ENCODE results near the gene NCS1.

Gene NCS1

DNA sequence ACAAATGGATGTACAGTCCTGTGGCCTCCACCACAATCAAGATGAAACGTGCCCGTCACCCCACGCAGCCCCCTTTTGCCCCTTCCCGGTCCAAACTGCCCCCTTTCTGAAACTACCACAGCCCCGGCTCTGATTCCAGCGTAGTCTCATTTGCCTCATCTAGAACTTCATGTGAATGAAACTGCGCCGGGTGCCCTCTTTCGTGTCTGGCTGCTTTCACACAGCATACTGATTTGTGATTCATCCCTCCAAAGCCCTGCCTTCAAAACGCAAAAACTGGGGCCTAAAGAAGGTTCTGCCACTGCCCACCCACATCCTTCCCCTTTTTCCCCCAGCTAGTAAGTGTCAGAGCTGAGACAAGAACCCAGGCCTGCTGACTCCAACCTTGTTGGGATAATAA, 31.5 kb upstream of the NCS1 start:
- no peak overlapping the region for H3K27ac ChIP-seq
- TF ChIP-seq, protein P1, sequence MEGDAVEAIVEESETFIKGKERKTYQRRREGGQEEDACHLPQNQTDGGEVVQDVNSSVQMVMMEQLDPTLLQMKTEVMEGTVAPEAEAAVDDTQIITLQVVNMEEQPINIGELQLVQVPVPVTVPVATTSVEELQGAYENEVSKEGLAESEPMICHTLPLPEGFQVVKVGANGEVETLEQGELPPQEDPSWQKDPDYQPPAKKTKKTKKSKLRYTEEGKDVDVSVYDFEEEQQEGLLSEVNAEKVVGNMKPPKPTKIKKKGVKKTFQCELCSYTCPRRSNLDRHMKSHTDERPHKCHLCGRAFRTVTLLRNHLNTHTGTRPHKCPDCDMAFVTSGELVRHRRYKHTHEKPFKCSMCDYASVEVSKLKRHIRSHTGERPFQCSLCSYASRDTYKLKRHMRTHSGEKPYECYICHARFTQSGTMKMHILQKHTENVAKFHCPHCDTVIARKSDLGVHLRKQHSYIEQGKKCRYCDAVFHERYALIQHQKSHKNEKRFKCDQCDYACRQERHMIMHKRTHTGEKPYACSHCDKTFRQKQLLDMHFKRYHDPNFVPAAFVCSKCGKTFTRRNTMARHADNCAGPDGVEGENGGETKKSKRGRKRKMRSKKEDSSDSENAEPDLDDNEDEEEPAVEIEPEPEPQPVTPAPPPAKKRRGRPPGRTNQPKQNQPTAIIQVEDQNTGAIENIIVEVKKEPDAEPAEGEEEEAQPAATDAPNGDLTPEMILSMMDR (conservative IDR thresholded peaks at IDR 0.05), result no peak

DNA sequence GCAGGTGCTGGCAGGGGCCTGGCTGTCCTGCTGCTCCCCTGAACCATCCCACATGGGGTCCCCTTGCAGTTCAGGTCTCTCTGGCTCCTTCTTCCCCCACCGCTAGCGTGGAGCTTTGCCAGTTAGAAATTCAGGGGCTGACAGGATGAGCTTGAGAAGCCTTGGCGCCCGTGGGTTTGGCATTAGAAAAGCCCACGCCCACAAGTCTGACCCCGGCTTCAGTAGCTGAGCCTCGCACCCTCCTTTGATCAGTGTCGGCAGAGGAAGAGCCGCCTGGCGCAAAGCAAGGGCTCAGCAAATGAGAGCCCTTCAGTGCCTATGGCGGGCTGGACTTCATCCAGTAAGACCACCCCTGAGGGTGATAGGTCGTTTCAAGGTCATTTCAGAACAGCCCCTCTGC, 30.1 kb upstream of the NCS1 start:
- TF ChIP-seq, protein P1 (conservative IDR thresholded peaks at IDR 0.05), result no peak
- no peak overlapping the region for H3K27ac ChIP-seq

DNA sequence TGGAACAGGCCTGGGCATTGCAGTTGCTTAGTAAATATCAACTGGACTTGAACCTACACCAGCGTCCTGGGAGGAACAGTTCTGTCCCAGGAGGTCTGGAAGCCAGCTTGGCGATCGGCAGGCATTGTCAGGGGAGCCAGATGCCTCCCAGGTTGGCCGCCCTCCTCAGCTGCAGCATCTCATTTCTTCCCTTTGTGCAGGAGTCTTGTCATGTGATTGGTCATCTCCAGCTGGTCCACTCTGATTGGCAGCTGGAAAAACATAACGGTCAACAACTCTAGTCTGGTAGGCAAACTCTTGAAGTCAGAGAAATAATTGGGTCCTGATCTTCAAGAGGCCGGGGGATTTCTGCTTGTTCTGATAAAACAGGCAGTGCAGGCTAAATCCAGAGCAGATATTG, 29.6 kb upstream of the NCS1 start:
- TF ChIP-seq, protein P1 (conservative IDR thresholded peaks at IDR 0.05), result no peak
- H3K27ac ChIP-seq, result no peak overlapping the region

DNA sequence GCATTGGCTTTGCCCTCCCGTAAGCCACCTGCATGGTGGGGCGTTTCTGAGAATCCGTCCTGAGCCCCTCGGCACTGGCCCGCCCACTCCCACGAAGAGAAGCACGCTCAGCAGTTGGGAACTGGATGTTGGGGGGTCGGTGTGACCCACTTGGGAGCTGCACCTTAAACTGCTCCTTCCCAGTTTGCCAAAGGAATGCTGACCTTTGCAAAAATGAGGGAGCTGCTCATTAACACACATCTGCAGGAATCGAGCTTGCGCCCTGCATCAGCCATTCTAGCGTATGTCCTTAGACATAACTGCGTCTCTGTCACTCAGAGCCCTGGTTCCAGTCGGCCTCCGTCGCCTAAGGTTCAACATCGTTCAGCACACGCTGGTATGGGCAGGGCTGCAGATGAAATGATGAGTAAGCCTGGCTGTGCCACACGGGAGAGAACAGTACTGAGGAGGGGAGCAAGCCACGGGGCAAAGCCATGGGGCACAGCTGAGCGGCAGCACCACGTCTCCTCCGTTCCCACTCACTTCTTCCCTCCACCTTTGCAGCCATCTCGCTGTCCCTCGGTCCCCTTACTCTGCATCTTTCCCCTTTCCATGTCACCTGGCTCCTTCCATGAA, 28.8 kb upstream of the NCS1 start:
- TF ChIP-seq, protein P1 (conservative IDR thresholded peaks at IDR 0.05), result no peak
- no peak overlapping the region for H3K27ac ChIP-seq

DNA sequence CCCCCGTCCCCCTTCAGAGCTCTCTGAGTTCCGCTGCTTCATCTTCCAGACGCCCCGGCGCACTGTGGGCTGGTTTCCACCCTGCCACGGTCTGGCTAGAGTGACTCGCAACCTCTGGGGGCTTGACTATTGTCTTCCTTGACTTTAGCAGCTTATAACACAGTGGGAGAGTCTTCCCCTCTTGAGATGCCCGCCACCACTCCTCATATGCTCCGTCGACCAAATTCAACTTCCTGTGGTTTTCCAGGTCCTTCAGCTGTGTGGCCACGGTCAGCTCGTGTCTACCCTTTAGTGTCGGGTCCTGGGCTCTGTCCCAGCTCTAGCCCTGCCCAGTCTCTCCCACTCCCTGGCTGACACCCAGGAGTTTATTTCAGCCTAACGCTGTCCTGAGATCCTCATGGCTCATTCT, 28.2 kb upstream of the NCS1 start:
- H3K27ac ChIP-seq, result no peak overlapping the region
- TF ChIP-seq, protein P1 (conservative IDR thresholded peaks at IDR 0.05), result no peak

DNA sequence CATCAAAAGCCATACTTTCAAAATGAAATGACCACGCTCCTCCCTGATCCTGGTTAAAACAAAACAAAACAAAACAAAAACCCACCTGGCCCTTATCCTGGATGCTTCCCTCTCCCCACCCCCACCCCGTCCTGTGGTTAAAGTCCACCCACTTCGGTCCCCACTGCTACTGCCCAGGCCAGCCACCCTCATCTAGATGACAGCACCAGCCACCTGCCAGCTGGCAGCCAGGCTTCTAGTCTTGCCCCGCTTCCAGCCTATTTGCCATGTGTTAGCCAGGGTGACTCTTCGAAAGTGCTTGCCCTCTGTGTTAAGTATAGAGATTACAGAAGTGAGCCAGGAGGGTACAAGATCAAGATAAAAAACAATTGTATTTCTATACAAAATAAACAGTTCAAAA, 27.5 kb upstream of the NCS1 start:
- TF ChIP-seq, protein P1 (conservative IDR thresholded peaks at IDR 0.05), result no peak
- no peak overlapping the region for H3K27ac ChIP-seq

DNA sequence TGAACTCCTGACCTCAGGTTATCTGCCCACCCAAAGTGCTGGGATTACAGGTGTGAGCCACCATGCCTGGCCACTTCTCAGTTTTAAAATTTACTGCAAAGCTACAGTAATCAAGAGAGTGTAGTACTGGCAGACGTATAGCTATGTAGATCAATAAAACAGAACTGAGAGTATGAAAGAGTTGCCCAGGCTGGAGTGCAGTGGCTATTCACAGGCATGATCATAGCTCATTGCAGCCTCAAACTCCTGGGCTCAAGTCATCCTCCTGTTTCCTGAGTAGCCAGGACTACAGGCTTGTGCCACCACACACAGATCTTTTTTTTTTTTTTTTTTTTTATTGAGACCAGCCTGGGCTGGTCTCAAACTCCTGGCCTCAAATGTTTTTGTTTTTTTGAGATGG, 26.5 kb upstream of the NCS1 start:
- H3K27ac ChIP-seq, result no peak overlapping the region
- TF ChIP-seq, protein P1 (conservative IDR thresholded peaks at IDR 0.05), result no peak

All from VCaP (cell line).